GM21367 (cell line): ENCODE data around the gene SMIM38.
A peak's percentile ranks its signal among the peaks of the same experiment; 100 is the strongest.

ENCODE experiments used
- ATAC-seq: cut with Tn5 transposase; IDR thresholded peaks from one replicate; pipeline ENCODE4 v1.9.1; 2021; ENCODE audit not compliant: unreplicated experiment

The SMIM38 gene

GRCh38 chr11:69157822-69158231, 2.1 kb downstream of the SMIM38 start:
- ATAC-seq, result no peak

GRCh38 chr11:69158301-69159149, 2.8 kb downstream of the SMIM38 start:
- no peak for ATAC-seq

- ATAC-seq, result no peak
Observed at GRCh38 chr11:69159150-69159852, 3.6 kb downstream of the SMIM38 start.

GRCh38 chr11:69160296-69161116, 4.8 kb downstream of the SMIM38 start:
- no peak for ATAC-seq

- ATAC-seq, result no peak
Observed at GRCh38 chr11:69161117-69161407, 5.3 kb downstream of the SMIM38 start.

GRCh38 chr11:69162505-69162904, 6.8 kb downstream of the SMIM38 start:
- ATAC-seq, result no peak

- no peak for ATAC-seq
Observed at GRCh38 chr11:69163842-69164241, 8.1 kb downstream of the SMIM38 start.

GRCh38 chr11:69164824-69165223, 9.1 kb downstream of the SMIM38 start:
- ATAC-seq, result no peak

GRCh38 chr11:69165775-69166174, 10.0 kb downstream of the SMIM38 start:
- no peak for ATAC-seq

- ATAC-seq, result peak; percentile 77
Observed at GRCh38 chr11:69166218-69167115, 10.7 kb downstream of the SMIM38 start.

- no peak for ATAC-seq
Observed at GRCh38 chr11:69167130-69167915, 11.6 kb downstream of the SMIM38 start.

GRCh38 chr11:69167916-69168691, 12.4 kb downstream of the SMIM38 start:
- ATAC-seq, result no peak

GRCh38 chr11:69169479-69169878, 13.7 kb downstream of the SMIM38 start:
- no peak for ATAC-seq

- no peak for ATAC-seq
Observed at GRCh38 chr11:69170704-69171103, 15.0 kb downstream of the SMIM38 start.

- ATAC-seq, result no peak
Observed at GRCh38 chr11:69171476-69172240, 15.9 kb downstream of the SMIM38 start.

- ATAC-seq, result no peak
Observed at GRCh38 chr11:69172674-69173073, 16.9 kb downstream of the SMIM38 start.

GRCh38 chr11:69173331-69173730, 17.6 kb downstream of the SMIM38 start:
- ATAC-seq, result no peak

GRCh38 chr11:69173925-69174581, 18.3 kb downstream of the SMIM38 start:
- no peak for ATAC-seq
